Measurements from ENCODE around the gene RHOBTB3.

The RHOBTB3 gene

GRCh38 chr5:95770830-95771708 is 39.9 kb downstream of the RHOBTB3 start:
- no peak for DNase-seq

GRCh38 chr5:95771892-95772291 is 40.8 kb downstream of the RHOBTB3 start:
- DNase-seq = no peak

GRCh38 chr5:95773335-95774059 is 42.4 kb downstream of the RHOBTB3 start:
- no peak for DNase-seq

GRCh38 chr5:95777441-95777840 is 46.3 kb downstream of the RHOBTB3 start:
- DNase-seq = no peak

- DNase-seq = no peak
Measured at GRCh38 chr5:95778713-95779436, 47.7 kb downstream of the RHOBTB3 start.

GRCh38 chr5:95779611-95780010 is 48.5 kb downstream of the RHOBTB3 start:
- no peak for DNase-seq

- no peak for DNase-seq
Measured at GRCh38 chr5:95780597-95780996, 49.5 kb downstream of the RHOBTB3 start.

GRCh38 chr5:95781101-95781583 is 50.0 kb downstream of the RHOBTB3 start:
- peak; percentile 9 for DNase-seq

GRCh38 chr5:95782181-95782580 is 51.0 kb downstream of the RHOBTB3 start:
- DNase-seq = no peak

GRCh38 chr5:95783661-95784060 is 52.5 kb downstream of the RHOBTB3 start:
- DNase-seq = no peak

GRCh38 chr5:95784514-95785302 is 53.6 kb downstream of the RHOBTB3 start:
- DNase-seq = no peak

GRCh38 chr5:95786821-95787418 is 55.8 kb downstream of the RHOBTB3 start:
- DNase-seq = no peak

- DNase-seq = no peak
Measured at GRCh38 chr5:95788493-95788892, 57.4 kb downstream of the RHOBTB3 start.

- no peak for DNase-seq
Measured at GRCh38 chr5:95791751-95792150, 60.6 kb downstream of the RHOBTB3 start.

GRCh38 chr5:95794070-95794516 is 63.0 kb downstream of the RHOBTB3 start:
- DNase-seq = no peak

GRCh38 chr5:95797301-95797700 is 66.2 kb downstream of the RHOBTB3 start:
- no peak for DNase-seq

GRCh38 chr5:95798048-95798447 is 66.9 kb downstream of the RHOBTB3 start:
- no peak for DNase-seq

- DNase-seq = no peak
Measured at GRCh38 chr5:95798545-95798944, 67.4 kb downstream of the RHOBTB3 start.

- DNase-seq = no peak
Measured at GRCh38 chr5:95799191-95799835, 68.2 kb downstream of the RHOBTB3 start.

GRCh38 chr5:95800553-95800952 is 69.4 kb downstream of the RHOBTB3 start:
- no peak for DNase-seq

- no peak for DNase-seq
Measured at GRCh38 chr5:95801532-95801931, 70.4 kb downstream of the RHOBTB3 start.

Measured in KG1 (cell line).